DMS79 (cell line): ENCODE data around the gene PPP4R4.

Experiments used
- DNase-seq: peaks from one replicate; lab custom pipeline; 2025; lab: John Stamatoyannopoulos, UW

The PPP4R4 gene

GRCh38 chr14:94173885-94174603 lies at the start of gene PPP4R4:
Gene PPP4R4, plus strand, starts transcription at chr14:94174322. Its CDS starts 144 bp downstream, at chr14:94174466.
- DNase-seq, result peak; percentile 76

- DNase-seq, result no peak
Measured at GRCh38 chr14:94124582-94125377, 49.3 kb upstream of the PPP4R4 start.

GRCh38 chr14:94125659-94126418 lies 48.3 kb upstream of the PPP4R4 start:
- no peak for DNase-seq

- DNase-seq, result no peak
Measured at GRCh38 chr14:94126419-94126677, 47.8 kb upstream of the PPP4R4 start.

GRCh38 chr14:94126800-94127199 lies 47.3 kb upstream of the PPP4R4 start:
- DNase-seq, result no peak

GRCh38 chr14:94127330-94127729 lies 46.8 kb upstream of the PPP4R4 start:
- no peak for DNase-seq

GRCh38 chr14:94128216-94128839 lies 45.8 kb upstream of the PPP4R4 start:
- DNase-seq, result no peak

GRCh38 chr14:94129111-94129757 lies 44.9 kb upstream of the PPP4R4 start, which contains the start of gene IFI27L2:
Gene IFI27L2, minus strand, starts transcription at chr14:94129604. Its CDS starts 40 bp downstream, at chr14:94129564.
- DNase-seq, result peak; percentile 85

GRCh38 chr14:94129758-94130414 lies 44.2 kb upstream of the PPP4R4 start:
- DNase-seq, result peak; percentile 46

GRCh38 chr14:94132285-94132887 lies 41.7 kb upstream of the PPP4R4 start:
- peak; percentile 41 for DNase-seq

- DNase-seq, result no peak
Measured at GRCh38 chr14:94135476-94135875, 38.6 kb upstream of the PPP4R4 start.

- DNase-seq, result peak; percentile 77
Measured at GRCh38 chr14:94136575-94137331, 37.4 kb upstream of the PPP4R4 start.

GRCh38 chr14:94138251-94138650 lies 35.9 kb upstream of the PPP4R4 start:
- peak; percentile 99 for DNase-seq

GRCh38 chr14:94139006-94139405 lies 35.1 kb upstream of the PPP4R4 start:
- DNase-seq, result no peak

GRCh38 chr14:94139421-94139820 lies 34.7 kb upstream of the PPP4R4 start:
- DNase-seq, result no peak

GRCh38 chr14:94142247-94142646 lies 31.9 kb upstream of the PPP4R4 start:
- no peak for DNase-seq

GRCh38 chr14:94142836-94143235 lies 31.3 kb upstream of the PPP4R4 start:
- DNase-seq, result no peak

- DNase-seq, result no peak
Measured at GRCh38 chr14:94143239-94143638, 30.9 kb upstream of the PPP4R4 start.

- DNase-seq, result no peak
Measured at GRCh38 chr14:94143711-94144110, 30.4 kb upstream of the PPP4R4 start.

GRCh38 chr14:94144765-94145164 lies 29.4 kb upstream of the PPP4R4 start:
- no peak for DNase-seq
